ACC112 (cell line): ENCODE results near the gene PACRG.

Experiments used
- H2AFZ ChIP-seq: fragments of 200-600 bp; sonication (generic); one replicate; pipeline ENCODE4 v1.6.0; 2017; ENCODE audit warnings: antibody characterized with exemption, low read length; ENCODE audit not compliant: unreplicated experiment
- H3K27ac ChIP-seq: fragments of 200-600 bp; sonication (generic); 2 replicates; pipeline ENCODE4 v1.5.1; 2014; ENCODE audit warnings: low read depth, mild to moderate bottlenecking, antibody characterized with exemption, low read length, moderate library complexity
- H3K27me3 ChIP-seq: fragments of 200-600 bp; sonication (generic); 2 replicates; pipeline ENCODE4 v1.6.1; 2014; ENCODE audit warnings: mild to moderate bottlenecking, antibody characterized with exemption, low read length, moderate library complexity, mixed read lengths; ENCODE audit not compliant: insufficient read depth
- H3K36me3 ChIP-seq: fragments of 200-600 bp; sonication (generic); 2 replicates; pipeline ENCODE4 v1.6.1; 2016; ENCODE audit warnings: mild to moderate bottlenecking, antibody characterized with exemption, low read length, moderate library complexity, mixed read lengths; ENCODE audit not compliant: insufficient read depth
- H3K4me1 ChIP-seq: fragments of 200-600 bp; sonication (generic); one replicate; pipeline ENCODE4 v1.6.1; 2016; ENCODE audit warnings: low read length, mixed read lengths; ENCODE audit not compliant: insufficient read depth, unreplicated experiment, control insufficient read depth
- H3K4me3 ChIP-seq: fragments of 200-600 bp; sonication (generic); 2 replicates; pipeline ENCODE4 v1.5.1; 2014; ENCODE audit warnings: mild to moderate bottlenecking, low read depth, low read length
- H3K79me2 ChIP-seq: fragments of 200-600 bp; sonication (generic); one replicate; pipeline ENCODE4 v1.6.0; 2016; ENCODE audit warnings: low read length; ENCODE audit not compliant: control insufficient read depth, unreplicated experiment, insufficient read depth

PACRG gene

DNA sequence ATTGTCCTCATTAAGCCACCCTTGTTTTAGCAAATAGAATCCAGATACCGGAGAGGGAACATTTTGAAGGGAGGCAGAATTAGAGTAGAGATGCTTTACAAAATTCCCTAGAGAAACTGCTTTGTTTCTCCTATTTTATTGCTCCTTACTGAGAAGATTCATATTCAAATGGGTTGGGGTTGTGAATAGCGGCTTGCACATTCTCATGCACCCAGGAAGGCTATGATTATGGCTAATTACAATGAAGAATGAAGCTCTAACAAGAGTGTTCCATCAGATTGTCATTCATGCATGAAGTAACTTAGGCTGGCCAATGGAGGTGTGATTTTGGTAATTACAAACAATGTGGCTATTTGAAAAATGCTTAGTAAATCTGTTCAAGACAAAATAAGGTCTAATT, 129.6 kb downstream of the PACRG start:
- Histone ChIP-seq H3K36me3 (no peaks in the 10 kb centered on the region), H3K27me3 (no peaks in the 10 kb centered on the region), H3K79me2 (no peaks in the 10 kb centered on the region), H3K27ac (no peak overlapping the region), H3K4me3 (peak overlapping the region; percentile 36), H3K4me1 (peaks cover 4% of the 10 kb centered on the region), H2AFZ (peak overlapping the region; percentile 94)

GRCh38 chr6:162862462-162862861, 134.7 kb downstream of the PACRG start:
- H3K27me3 ChIP-seq = no peaks in the 10 kb centered on the region
- H3K4me1 ChIP-seq = no peaks in the 10 kb centered on the region
- no peaks in the 10 kb centered on the region for H3K36me3 ChIP-seq
- no peak overlapping the region for H3K27ac ChIP-seq
- H3K4me3 ChIP-seq = no peak overlapping the region
- H2AFZ ChIP-seq = no peak overlapping the region
- no peaks in the 10 kb centered on the region for H3K79me2 ChIP-seq

- Histone ChIP-seq H3K79me2 (no peaks in the 10 kb centered on the region), H2AFZ (no peak overlapping the region), H3K4me3 (no peak overlapping the region), H3K36me3 (no peaks in the 10 kb centered on the region), H3K27ac (no peak overlapping the region), H3K4me1 (no peaks in the 10 kb centered on the region), H3K27me3 (no peaks in the 10 kb centered on the region)
Observed at GRCh38 chr6:162862941-162863340, 135.2 kb downstream of the PACRG start.

DNA sequence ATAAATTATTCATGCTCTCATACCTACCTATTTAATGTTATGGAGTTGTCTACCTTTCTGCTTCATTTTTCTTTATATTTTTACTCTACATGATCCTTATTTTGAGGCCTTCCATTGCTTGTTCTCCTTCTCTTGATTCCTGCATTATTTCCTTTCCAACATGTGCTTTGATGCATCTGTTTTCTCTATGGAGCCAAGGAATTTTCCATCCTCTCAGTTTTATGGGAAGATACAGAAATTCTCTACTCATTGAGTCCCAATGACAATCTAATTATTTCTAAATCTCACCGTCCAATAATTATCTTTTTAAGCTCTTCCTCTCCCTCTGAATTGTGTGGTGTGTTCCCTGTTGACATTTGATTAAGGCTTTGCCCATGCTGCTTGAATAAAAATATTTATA, 136.0 kb downstream of the PACRG start:
- Histone ChIP-seq H3K36me3 (no peaks in the 10 kb centered on the region), H2AFZ (no peak overlapping the region), H3K27me3 (no peaks in the 10 kb centered on the region), H3K4me1 (no peaks in the 10 kb centered on the region), H3K79me2 (no peaks in the 10 kb centered on the region), H3K4me3 (no peak overlapping the region), H3K27ac (no peak overlapping the region)

GRCh38 chr6:162864911-162865310, 137.1 kb downstream of the PACRG start:
- no peak overlapping the region for H3K27ac ChIP-seq
- H3K4me3 ChIP-seq = no peak overlapping the region
- H2AFZ ChIP-seq = no peak overlapping the region
- no peaks in the 10 kb centered on the region for H3K36me3 ChIP-seq
- no peaks in the 10 kb centered on the region for H3K27me3 ChIP-seq
- H3K79me2 ChIP-seq = no peaks in the 10 kb centered on the region
- no peaks in the 10 kb centered on the region for H3K4me1 ChIP-seq

DNA sequence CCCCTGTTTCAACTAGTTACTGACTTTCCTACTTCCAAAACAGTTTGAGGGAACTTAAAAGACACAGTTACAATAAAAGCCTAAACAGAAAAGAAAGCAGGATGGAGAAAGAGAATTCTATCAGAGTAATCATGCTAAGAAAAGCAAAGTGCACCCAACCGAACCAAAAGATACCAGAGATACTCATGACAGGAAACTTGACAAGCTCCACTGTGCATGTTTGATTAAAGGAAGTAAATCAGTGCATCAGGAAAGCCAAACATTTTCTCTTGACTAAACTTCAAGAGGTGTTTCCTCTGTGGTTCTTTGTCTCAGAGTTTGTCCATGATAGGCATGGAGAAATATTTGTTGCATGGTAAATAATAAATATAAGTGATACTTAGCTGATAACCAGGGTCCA, 138.9 kb downstream of the PACRG start:
- Histone ChIP-seq H3K79me2 (no peaks in the 10 kb centered on the region), H2AFZ (no peak overlapping the region), H3K27me3 (no peaks in the 10 kb centered on the region), H3K4me1 (no peaks in the 10 kb centered on the region), H3K4me3 (no peak overlapping the region), H3K36me3 (no peaks in the 10 kb centered on the region), H3K27ac (no peak overlapping the region)

DNA sequence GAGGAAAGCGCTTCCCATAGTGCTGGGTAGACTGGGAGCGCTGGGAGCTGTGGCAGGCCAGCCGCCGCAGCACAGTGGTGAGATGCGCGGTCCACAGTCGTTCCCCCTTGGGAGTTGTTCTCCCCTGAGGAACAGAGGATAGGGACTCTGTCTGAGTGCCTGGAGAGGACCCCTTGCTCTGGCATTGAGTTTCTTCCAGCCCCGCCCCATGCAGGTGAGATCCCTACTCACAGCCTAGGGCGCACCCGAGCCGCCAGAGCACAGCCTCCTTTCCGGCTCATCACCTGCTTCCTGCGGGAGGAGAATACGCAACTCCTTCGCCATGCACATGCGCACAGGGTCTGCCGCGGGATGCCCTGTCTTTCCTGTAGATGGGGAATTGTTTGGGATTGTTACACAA, 140.6 kb downstream of the PACRG start:
- Histone ChIP-seq H3K4me3 (no peak overlapping the region), H2AFZ (no peak overlapping the region), H3K27me3 (no peaks in the 10 kb centered on the region), H3K36me3 (no peaks in the 10 kb centered on the region), H3K79me2 (no peaks in the 10 kb centered on the region), H3K4me1 (no peaks in the 10 kb centered on the region), H3K27ac (no peak overlapping the region)

- no peak overlapping the region for H2AFZ ChIP-seq
- no peak overlapping the region for H3K27ac ChIP-seq
- no peaks in the 10 kb centered on the region for H3K27me3 ChIP-seq
- no peak overlapping the region for H3K4me3 ChIP-seq
- no peaks in the 10 kb centered on the region for H3K4me1 ChIP-seq
- no peaks in the 10 kb centered on the region for H3K79me2 ChIP-seq
- no peaks in the 10 kb centered on the region for H3K36me3 ChIP-seq
Observed at GRCh38 chr6:162871966-162872365, 144.2 kb downstream of the PACRG start.

DNA sequence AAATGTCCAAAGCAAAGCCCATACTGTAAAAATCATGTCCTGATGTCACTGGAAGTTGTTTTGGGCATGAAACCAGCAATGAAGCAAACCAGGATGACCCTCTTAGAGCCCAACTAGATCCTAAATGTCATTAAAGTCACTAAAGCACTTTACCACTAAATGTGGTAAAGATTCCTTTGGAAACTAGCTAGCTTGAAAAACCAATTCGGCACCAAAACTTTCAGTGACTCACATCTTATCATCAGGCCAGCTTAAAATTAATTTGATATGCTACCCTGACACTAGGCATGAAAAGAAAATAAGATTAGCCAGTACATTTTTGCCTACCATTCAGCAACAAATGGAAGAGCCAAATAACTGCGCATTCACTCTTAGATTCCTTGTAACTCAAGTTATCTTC, 145.8 kb downstream of the PACRG start:
- Histone ChIP-seq H3K79me2 (no peaks in the 10 kb centered on the region), H3K4me1 (no peaks in the 10 kb centered on the region), H2AFZ (no peak overlapping the region), H3K36me3 (no peaks in the 10 kb centered on the region), H3K27ac (no peak overlapping the region), H3K4me3 (no peak overlapping the region), H3K27me3 (no peaks in the 10 kb centered on the region)

DNA sequence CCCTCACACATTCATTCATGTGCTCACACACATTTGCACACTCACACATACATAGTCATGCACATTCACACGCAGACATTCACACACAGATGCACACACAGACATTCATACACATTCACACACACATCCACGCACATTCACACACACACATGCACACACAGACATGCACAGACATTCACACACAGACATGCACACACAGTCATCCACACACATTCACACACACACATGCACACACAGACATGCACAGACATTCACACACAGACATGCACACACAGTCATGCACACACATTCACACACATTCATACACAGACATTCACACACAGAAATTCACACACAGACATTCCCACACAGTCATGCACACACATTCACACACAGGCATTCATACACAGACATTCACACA, 147.3 kb downstream of the PACRG start:
- Histone ChIP-seq H3K4me3 (no peak overlapping the region), H3K79me2 (no peaks in the 10 kb centered on the region), H3K4me1 (no peaks in the 10 kb centered on the region), H3K27ac (no peak overlapping the region), H3K36me3 (no peaks in the 10 kb centered on the region), H2AFZ (no peak overlapping the region), H3K27me3 (no peaks in the 10 kb centered on the region)

- no peaks in the 10 kb centered on the region for H3K36me3 ChIP-seq
- no peaks in the 10 kb centered on the region for H3K27me3 ChIP-seq
- H3K4me3 ChIP-seq = no peak overlapping the region
- no peak overlapping the region for H3K27ac ChIP-seq
- no peak overlapping the region for H2AFZ ChIP-seq
- no peaks in the 10 kb centered on the region for H3K79me2 ChIP-seq
- H3K4me1 ChIP-seq = no peaks in the 10 kb centered on the region
Observed at GRCh38 chr6:162882801-162883481, 155.2 kb downstream of the PACRG start.
